HepG2 (cell line): ENCODE measurements around the gene TMC4. TPM values are rescaled to one million over a fixed set of nuclear protein-coding genes. Genes with fewer than 3 reads are reported as not detected.
A peak's percentile ranks its signal among the peaks of the same experiment; 100 is the strongest.

ENCODE experiments used
- CEBPZ ChIP-seq: IDR thresholded peaks from 2 replicates; pipeline ENCODE4 v1.6.1; 2012; ENCODE audit warnings: low read length, improper control_type of control experiment
- EP300 ChIP-seq, 3 experiments: sonication (generic) in 1 of 3; formaldehyde crosslinking in 1 of 3; IDR thresholded peaks; 2 replicates each; pipeline versions ENCODE4 v1.5.1 to v1.6.1; 2011 to 2020; ENCODE audit warnings: low read depth in 2 of 3, low read length in 2 of 3, borderline replicate concordance in 1 of 3, improper control_type of control experiment in 1 of 3, mild to moderate bottlenecking in 1 of 3, missing genetic modification reagents in 1 of 3, moderate library complexity in 1 of 3
- JUND ChIP-seq: sonication (generic); formaldehyde crosslinking; IDR thresholded peaks from 2 replicates; pipeline ENCODE4 v1.8.0; 2022; ENCODE audit warnings: mild to moderate bottlenecking, missing genetic modification reagents
- NFYC ChIP-seq: IDR thresholded peaks from 2 replicates; pipeline ENCODE4 v1.6.1; 2016; ENCODE audit warnings: missing genetic modification reagents, missing compliant biosample characterization
- NR2C2 ChIP-seq: sonication (generic); formaldehyde crosslinking; IDR thresholded peaks from 2 replicates; pipeline ENCODE4 v1.4.0; 2020; ENCODE audit warnings: missing genetic modification reagents, mild to moderate bottlenecking, moderate library complexity, borderline replicate concordance
- RAD51 ChIP-seq: fragments of 450-650 bp; IDR thresholded peaks from 2 replicates; pipeline ENCODE4 v1.6.1; 2016; ENCODE audit warnings: borderline replicate concordance
- RCOR2 ChIP-seq: IDR thresholded peaks from 2 replicates; pipeline ENCODE4 v1.6.1; 2016; ENCODE audit warnings: missing biosample characterization, missing genetic modification reagents
- SRSF9 ChIP-seq: fragments of 200-400 bp; formaldehyde crosslinking; IDR thresholded peaks from 2 replicates; pipeline ENCODE4 v1.6.1; 2018; ENCODE audit warnings: borderline replicate concordance, mild to moderate bottlenecking, low read depth, low read length; ENCODE audit not compliant: insufficient read depth, poor library complexity, severe bottlenecking
- TOPORS ChIP-seq: sonication (generic); formaldehyde crosslinking; IDR thresholded peaks from 2 replicates; pipeline ENCODE4 v1.8.0; 2023; ENCODE audit warnings: mild to moderate bottlenecking, missing genetic modification reagents
- ZBTB39 ChIP-seq: sonication (generic); formaldehyde crosslinking; IDR thresholded peaks from 2 replicates; pipeline ENCODE4 v1.5.0; 2020; ENCODE audit warnings: missing genetic modification reagents
- ZNF343 ChIP-seq: sonication (generic); formaldehyde crosslinking; IDR thresholded peaks from 2 replicates; pipeline ENCODE4 v1.4.0; 2020; ENCODE audit warnings: mild to moderate bottlenecking, missing genetic modification reagents
- ZNF367 ChIP-seq: sonication (generic); formaldehyde crosslinking; IDR thresholded peaks from 2 replicates; pipeline ENCODE4 v1.4.0; 2020; ENCODE audit warnings: missing genetic modification reagents, borderline replicate concordance
- ZNF451 ChIP-seq: sonication (generic); formaldehyde crosslinking; IDR thresholded peaks from 2 replicates; pipeline ENCODE4 v1.5.0; 2020; ENCODE audit warnings: mild to moderate bottlenecking, missing genetic modification reagents
- ZNF687 ChIP-seq: sonication (generic); formaldehyde crosslinking; IDR thresholded peaks from 2 replicates; pipeline ENCODE4 v1.5.1; 2020; ENCODE audit warnings: mild to moderate bottlenecking, missing genetic modification reagents, moderate library complexity
- ZNF761 ChIP-seq: sonication (generic); formaldehyde crosslinking; conservative IDR thresholded peaks from 2 replicates; pipeline ENCODE4 v1.4.0; 2020; ENCODE audit warnings: mild to moderate bottlenecking, missing genetic modification reagents
- polyA plus RNA-seq, 8 experiments: library from polyadenylated mRNA; depleted of rRNA in 3 of 8; stranded (reverse) in 7 of 8; unstranded in 1 of 8; fragments of >200 nt; fragmentation: Illumina TruSeq in 4 of 8; extraction: Trizol in 4 of 8; gene quantifications; 2 replicates each; pipeline versions ENCODE4 v1.2.1 to v1.2.3, GENCODE V29; 2011 to 2016; ENCODE audit warnings: low read depth in 4 of 8, missing spikeins in 1 of 8, mixed read lengths in 1 of 8; ENCODE audit not compliant: insufficient read depth in 1 of 8
- total RNA-seq, 5 experiments: library from RNA; depleted of rRNA; stranded (reverse); fragments of >200 nt; fragmentation: Illumina TruSeq; extraction: Trizol; gene quantifications; 2 replicates each; pipeline ENCODE4 v1.2.3, GENCODE V29; 2016; ENCODE audit warnings: low read depth in 1 of 5
- TF ChIP-seq, protein P1 (sequence below): sonication (generic); formaldehyde crosslinking; IDR thresholded peaks from 2 replicates; pipeline ENCODE4 v1.4.0; 2020; ENCODE audit warnings: missing genetic modification reagents, mild to moderate bottlenecking, borderline replicate concordance

TMC4 gene
- total and polyA plus RNA-seq, 2 of the 13 experiments (the other 11 are each of a cell fraction or from before 2014, with no cell fraction given) = 0.13 to 0.24 TPM

GRCh38 chr19:54115109-54116063 is 57.6 kb downstream of the TMC4 start, which contains the start of the genes PRPF31 and TFPT (continued):
- TF ChIP-seq, protein P1, sequence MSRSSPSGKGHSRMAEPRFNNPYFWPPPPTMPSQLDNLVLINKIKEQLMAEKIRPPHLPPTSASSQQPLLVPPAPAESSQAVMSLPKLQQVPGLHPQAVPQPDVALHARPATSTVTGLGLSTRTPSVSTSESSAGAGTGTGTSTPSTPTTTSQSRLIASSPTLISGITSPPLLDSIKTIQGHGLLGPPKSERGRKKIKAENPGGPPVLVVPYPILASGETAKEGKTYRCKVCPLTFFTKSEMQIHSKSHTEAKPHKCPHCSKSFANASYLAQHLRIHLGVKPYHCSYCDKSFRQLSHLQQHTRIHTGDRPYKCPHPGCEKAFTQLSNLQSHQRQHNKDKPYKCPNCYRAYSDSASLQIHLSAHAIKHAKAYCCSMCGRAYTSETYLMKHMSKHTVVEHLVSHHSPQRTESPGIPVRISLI (CRISPR knock-in tag) = no peak; the same call in 1 of the 2 replicates
- TF ChIP-seq ZNF367 (no peak), EP300 (IDR thresholded peaks at IDR 0.05; ENCODE audit: low read depth in 2 of 2, low read length in 2 of 2) (no peak), EP300 (CRISPR knock-in tag; IDR thresholded peaks at IDR 0.05; ENCODE audit: borderline replicate concordance) (peak; percentile 40; the same call in 1 of the 2 replicates), RCOR2 (no peak), JUND (no peak; the same call in 1 of the 2 replicates), CEBPZ (no peak), ZNF343 (0 out of 2 replicates have a peak, but pooled peaks have one; percentile 85), RAD51 (no peak), NR2C2 (CRISPR knock-in tag) (peak; percentile 89), TOPORS (CRISPR knock-in tag) (no peak), ZNF687 (CRISPR knock-in tag) (peak; percentile 81), SRSF9 (no peak), ZBTB39 (CRISPR knock-in tag) (no peak), ZNF761 (CRISPR knock-in tag) (no peak), ZNF451 (CRISPR knock-in tag) (peak; percentile 74; the same call in 1 of the 2 replicates), NFYC (peak; percentile 98)
